ENCODE data around the gene MEIOSIN. TPM values are rescaled to one million over a fixed set of nuclear protein-coding genes. Genes with fewer than 3 reads are reported as not detected.

MEIOSIN gene
- polyA plus RNA-seq, 1 donor (not counting 4 experiments of a cell fraction or from before 2014, with no cell fraction given) = not detected

DNA sequence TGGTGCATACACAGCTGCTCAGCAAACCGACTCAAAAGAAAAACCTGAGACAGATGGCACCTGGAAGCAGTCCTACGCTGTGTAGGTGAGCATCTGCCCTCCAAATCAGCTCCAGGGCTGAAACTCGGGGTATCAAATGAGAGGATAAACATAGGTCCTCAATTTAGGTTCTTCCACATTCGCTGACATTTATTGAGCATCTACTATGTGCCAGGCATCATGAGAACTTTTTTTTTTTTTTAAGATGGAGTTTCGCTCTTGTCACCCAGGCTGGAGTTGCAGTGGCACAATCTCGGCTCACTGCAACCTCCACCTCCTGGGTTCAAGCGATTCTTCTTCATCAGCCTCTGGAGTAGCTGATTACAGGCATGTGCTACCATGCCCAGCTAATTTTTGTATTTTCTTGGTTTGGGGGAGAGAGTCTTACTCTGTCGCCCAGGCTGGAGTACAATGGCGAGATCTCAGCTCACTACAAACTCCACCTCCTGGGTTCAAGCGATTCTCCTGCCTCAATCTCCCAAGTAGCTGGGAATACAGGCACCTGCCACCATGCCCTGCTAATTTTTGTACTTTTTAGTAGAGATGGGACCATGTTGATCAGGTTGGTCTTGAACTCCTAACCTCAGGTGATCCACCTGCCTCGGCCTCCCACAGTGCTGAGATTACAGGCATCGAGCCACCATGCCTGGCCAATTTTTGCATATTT lies 27.4 kb upstream of the MEIOSIN start:
- H3K27me3 ChIP-seq (ENCODE audit: control insufficient read depth, extremely low read depth, insufficient read depth, low read length) = no peaks in the 10 kb centered on the region
- no peak overlapping the region for H3K27ac ChIP-seq (ENCODE audit: control insufficient read depth, insufficient read depth, low read length)
- H3K9me1 ChIP-seq (ENCODE audit: control insufficient read depth, extremely low read depth, insufficient read depth, low read length) = no peaks in the 10 kb centered on the region
- no peaks in the 10 kb centered on the region for H3K4me1 ChIP-seq (ENCODE audit: control insufficient read depth, extremely low read depth, insufficient read depth, low read length)
- no peak overlapping the region for H2AFZ ChIP-seq (ENCODE audit: control insufficient read depth, low read length)
- H3K36me3 ChIP-seq (ENCODE audit: control insufficient read depth in 2 of 2, extremely low read depth in 1 of 2, insufficient read depth in 2 of 2, low read length in 2 of 2) = peaks cover 16% of the 10 kb centered on the region in 2 experiments
- FAIRE-seq (no peak), DNase-seq (ENCODE audit: low read depth, low spot score) (no peak)
- dilution Hi-C loops (cut with MboI; ENCODE audit: extremely low pct_ligation_motif_present, low sequenced_read_pairs) = no loop called here
- H3K79me2 ChIP-seq (ENCODE audit: control insufficient read depth, insufficient read depth, low read length) = no peaks in the 10 kb centered on the region
- H3K4me3 ChIP-seq (ENCODE audit: control insufficient read depth in 2 of 3, extremely low read depth in 1 of 3, insufficient read depth in 2 of 3, low read depth in 1 of 3, low read length in 3 of 3) = no peak overlapping the region
- H4K20me1 ChIP-seq (ENCODE audit: control insufficient read depth, extremely low read depth, insufficient read depth, low read length) = no peaks in the 10 kb centered on the region
- TF ChIP-seq, protein P1, sequence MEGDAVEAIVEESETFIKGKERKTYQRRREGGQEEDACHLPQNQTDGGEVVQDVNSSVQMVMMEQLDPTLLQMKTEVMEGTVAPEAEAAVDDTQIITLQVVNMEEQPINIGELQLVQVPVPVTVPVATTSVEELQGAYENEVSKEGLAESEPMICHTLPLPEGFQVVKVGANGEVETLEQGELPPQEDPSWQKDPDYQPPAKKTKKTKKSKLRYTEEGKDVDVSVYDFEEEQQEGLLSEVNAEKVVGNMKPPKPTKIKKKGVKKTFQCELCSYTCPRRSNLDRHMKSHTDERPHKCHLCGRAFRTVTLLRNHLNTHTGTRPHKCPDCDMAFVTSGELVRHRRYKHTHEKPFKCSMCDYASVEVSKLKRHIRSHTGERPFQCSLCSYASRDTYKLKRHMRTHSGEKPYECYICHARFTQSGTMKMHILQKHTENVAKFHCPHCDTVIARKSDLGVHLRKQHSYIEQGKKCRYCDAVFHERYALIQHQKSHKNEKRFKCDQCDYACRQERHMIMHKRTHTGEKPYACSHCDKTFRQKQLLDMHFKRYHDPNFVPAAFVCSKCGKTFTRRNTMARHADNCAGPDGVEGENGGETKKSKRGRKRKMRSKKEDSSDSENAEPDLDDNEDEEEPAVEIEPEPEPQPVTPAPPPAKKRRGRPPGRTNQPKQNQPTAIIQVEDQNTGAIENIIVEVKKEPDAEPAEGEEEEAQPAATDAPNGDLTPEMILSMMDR (optimal IDR thresholded peaks at IDR 0.05 in 1 of 3, IDR thresholded peaks at IDR 0.05 in 1 of 3, conservative IDR thresholded peaks at IDR 0.05 in 1 of 3; ENCODE audit: extremely low read depth in 1 of 3, insufficient read depth in 2 of 3, low read length in 3 of 3) = no peak
- no peak for TF ChIP-seq EZH2 (IDR thresholded peaks at IDR 0.05; ENCODE audit: low read length)
- no peak overlapping the region for H3K9ac ChIP-seq (ENCODE audit: control insufficient read depth, extremely low read depth, insufficient read depth, low read length)
- no peak overlapping the region for H3K4me2 ChIP-seq (ENCODE audit: control insufficient read depth, extremely low read depth, insufficient read depth, low read depth, low read length)
- no peaks in the 10 kb centered on the region for H3K9me3 ChIP-seq (ENCODE audit: control insufficient read depth, low read depth, low read length)

DNA sequence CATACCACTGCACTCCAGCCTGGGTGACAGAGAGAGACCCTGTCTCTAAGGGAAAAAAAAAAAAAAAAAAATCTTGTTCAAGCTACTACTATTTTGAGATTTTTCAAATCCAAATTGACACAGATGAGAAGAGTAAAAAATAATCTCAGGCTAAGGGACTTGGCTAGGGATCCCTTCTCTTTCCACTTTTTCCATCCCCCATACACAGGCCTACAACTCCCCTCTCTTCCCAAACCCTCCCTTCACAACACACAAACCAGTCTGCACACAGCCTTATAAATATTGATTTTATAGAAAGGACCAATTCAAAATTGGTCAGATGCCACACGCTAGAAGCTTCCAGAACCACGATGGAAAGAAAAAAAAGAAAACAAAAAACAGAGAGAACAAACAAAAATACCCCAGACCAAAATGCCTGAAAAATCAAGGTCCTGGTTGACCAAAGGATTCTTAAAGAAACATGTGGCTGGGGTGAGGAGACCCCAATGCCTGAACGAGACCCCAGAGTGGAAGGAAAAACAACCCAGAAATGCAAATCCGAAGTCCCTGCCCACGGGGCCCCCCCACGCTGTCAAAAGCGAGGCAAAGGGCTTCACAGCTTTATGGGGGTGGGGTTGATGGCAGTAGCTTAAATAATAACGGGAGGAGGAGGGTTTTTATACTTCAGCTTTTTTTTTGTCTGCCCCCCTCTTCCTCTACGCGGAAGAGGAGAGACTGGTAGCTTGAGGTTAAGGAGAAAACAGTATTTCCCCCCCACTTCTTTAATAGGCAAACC lies 22.7 kb upstream of the MEIOSIN start:
- H2AFZ ChIP-seq (ENCODE audit: control insufficient read depth, low read length) = no peak overlapping the region
- no peaks in the 10 kb centered on the region for H3K9me3 ChIP-seq (ENCODE audit: control insufficient read depth, low read depth, low read length)
- H3K27ac ChIP-seq (ENCODE audit: control insufficient read depth, insufficient read depth, low read length) = no peak overlapping the region
- DNase-seq (ENCODE audit: low read depth, low spot score) (no peak), FAIRE-seq (no peak)
- dilution Hi-C loops (cut with MboI; ENCODE audit: extremely low pct_ligation_motif_present, low sequenced_read_pairs) = no loop called here
- H3K36me3 ChIP-seq (ENCODE audit: control insufficient read depth in 2 of 2, extremely low read depth in 1 of 2, insufficient read depth in 2 of 2, low read length in 2 of 2) = peaks cover 15 to 16% of the 10 kb centered on the region in 2 experiments
- H3K9me1 ChIP-seq (ENCODE audit: control insufficient read depth, extremely low read depth, insufficient read depth, low read length) = no peaks in the 10 kb centered on the region
- H3K9ac ChIP-seq (ENCODE audit: control insufficient read depth, extremely low read depth, insufficient read depth, low read length) = no peak overlapping the region
- H4K20me1 ChIP-seq (ENCODE audit: control insufficient read depth, extremely low read depth, insufficient read depth, low read length) = no peaks in the 10 kb centered on the region
- no peak overlapping the region for H3K4me3 ChIP-seq (ENCODE audit: control insufficient read depth in 2 of 3, extremely low read depth in 1 of 3, insufficient read depth in 2 of 3, low read depth in 1 of 3, low read length in 3 of 3)
- H3K27me3 ChIP-seq (ENCODE audit: control insufficient read depth, extremely low read depth, insufficient read depth, low read length) = no peaks in the 10 kb centered on the region
- no peak overlapping the region for H3K4me2 ChIP-seq (ENCODE audit: control insufficient read depth, extremely low read depth, insufficient read depth, low read depth, low read length)
- H3K79me2 ChIP-seq (ENCODE audit: control insufficient read depth, insufficient read depth, low read length) = peaks cover 29% of the 10 kb centered on the region
- H3K4me1 ChIP-seq (ENCODE audit: control insufficient read depth, extremely low read depth, insufficient read depth, low read length) = no peaks in the 10 kb centered on the region
- TF ChIP-seq, protein P1 (optimal IDR thresholded peaks at IDR 0.05 in 1 of 3, IDR thresholded peaks at IDR 0.05 in 1 of 3, conservative IDR thresholded peaks at IDR 0.05 in 1 of 3; ENCODE audit: extremely low read depth in 1 of 3, insufficient read depth in 2 of 3, low read length in 3 of 3) = no peak
- no peak for TF ChIP-seq EZH2 (IDR thresholded peaks at IDR 0.05; ENCODE audit: low read length)

Measured in keratinocyte (primary cell).